H1 (cell line): ENCODE data around the gene FNDC11. TPM values are rescaled to one million over a fixed set of nuclear protein-coding genes. Genes with fewer than 3 reads are reported as not detected.

Source experiments
- ATF2 ChIP-seq: IDR thresholded peaks from 2 replicates; pipeline ENCODE4 v1.6.1; 2012; ENCODE audit warnings: low read length, inconsistent platforms
- GABPA ChIP-seq: IDR thresholded peaks from 2 replicates; pipeline ENCODE4 v1.6.1; 2011; ENCODE audit warnings: mild to moderate bottlenecking, low read length, moderate library complexity, borderline replicate concordance; ENCODE audit not compliant: insufficient read depth
- JUN ChIP-seq: IDR thresholded peaks from 2 replicates; pipeline ENCODE4 v1.6.1; 2011; ENCODE audit warnings: low read depth, mild to moderate bottlenecking, improper control_type of control experiment, low read length
- TEAD4 ChIP-seq: IDR thresholded peaks from 2 replicates; pipeline ENCODE4 v1.6.1; 2012; ENCODE audit warnings: low read depth, low read length, inconsistent platforms, mixed read lengths
- polyA plus RNA-seq, 7 experiments: library from polyadenylated mRNA; depleted of rRNA in 3 of 7; stranded (reverse) in 5 of 7; unstranded in 2 of 7; fragments of >200 nt in 5 of 7; fragments of 200-250 nt in 2 of 7; gene quantifications; 1 replicate in 5 of 7; 2 replicates in 1 of 7; 4 replicates in 1 of 7; pipeline versions ENCODE4 v1.2.1 to v1.2.3, GENCODE V29; 2011 to 2013; ENCODE audit warnings: missing spikeins in 2 of 7, mixed read lengths in 2 of 7
- total RNA-seq: library from RNA; stranded (reverse); fragmentation: NEBNext Ultra II Directional; extraction: Animal tissue kit (Norgen Biotek cat#: 25700); gene quantifications from 2 replicates; pipeline ENCODE4 v1.2.1, GENCODE V29; 2021

FNDC11 gene
- total and polyA plus RNA-seq, 2 of the 8 experiments (the other 6 are each of a cell fraction or from before 2014, with no cell fraction given): 2.6 to 8.8 TPM

GRCh38 chr20:63595416-63596127 lies 41.6 kb downstream of the FNDC11 start (continued):
- TF ChIP-seq ATF2 (no peak), TEAD4 (no peak), GABPA (no peak), JUN (no peak)
